ENCODE measurements around the gene NAT8.
"Not testable (repeated sequence)": the region's sequence is repeated elsewhere in the genome, so short reads cannot be mapped to it uniquely, and the experiment has no call there.

DNA sequence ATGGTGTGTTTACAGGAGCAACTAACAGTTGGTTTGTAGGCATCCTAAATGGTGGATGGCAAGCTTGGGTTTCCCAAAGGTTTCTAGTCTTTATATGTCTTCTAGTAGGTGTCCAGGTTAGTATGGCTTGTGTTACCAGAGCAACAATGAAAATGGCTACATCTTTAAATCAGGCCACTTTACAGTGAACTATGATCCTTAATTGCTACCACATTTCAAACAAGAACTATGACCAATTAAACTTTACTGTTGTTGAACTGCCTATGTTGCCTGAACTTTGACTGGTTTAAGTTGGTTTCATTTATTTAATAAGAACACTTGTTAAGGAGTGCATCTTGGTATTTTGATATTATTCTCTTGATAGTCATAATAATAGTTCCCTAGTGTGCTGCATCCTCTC, 5.2 kb downstream of the NAT8 start:
- TF ChIP-seq, protein P1, sequence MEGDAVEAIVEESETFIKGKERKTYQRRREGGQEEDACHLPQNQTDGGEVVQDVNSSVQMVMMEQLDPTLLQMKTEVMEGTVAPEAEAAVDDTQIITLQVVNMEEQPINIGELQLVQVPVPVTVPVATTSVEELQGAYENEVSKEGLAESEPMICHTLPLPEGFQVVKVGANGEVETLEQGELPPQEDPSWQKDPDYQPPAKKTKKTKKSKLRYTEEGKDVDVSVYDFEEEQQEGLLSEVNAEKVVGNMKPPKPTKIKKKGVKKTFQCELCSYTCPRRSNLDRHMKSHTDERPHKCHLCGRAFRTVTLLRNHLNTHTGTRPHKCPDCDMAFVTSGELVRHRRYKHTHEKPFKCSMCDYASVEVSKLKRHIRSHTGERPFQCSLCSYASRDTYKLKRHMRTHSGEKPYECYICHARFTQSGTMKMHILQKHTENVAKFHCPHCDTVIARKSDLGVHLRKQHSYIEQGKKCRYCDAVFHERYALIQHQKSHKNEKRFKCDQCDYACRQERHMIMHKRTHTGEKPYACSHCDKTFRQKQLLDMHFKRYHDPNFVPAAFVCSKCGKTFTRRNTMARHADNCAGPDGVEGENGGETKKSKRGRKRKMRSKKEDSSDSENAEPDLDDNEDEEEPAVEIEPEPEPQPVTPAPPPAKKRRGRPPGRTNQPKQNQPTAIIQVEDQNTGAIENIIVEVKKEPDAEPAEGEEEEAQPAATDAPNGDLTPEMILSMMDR (IDR thresholded peaks at IDR 0.05) = not testable (repeated sequence)
- TF ChIP-seq POLR2A (IDR thresholded peaks at IDR 0.05) = not testable (repeated sequence)

All from esophagus squamous epithelium (tissue), 4 donors.